Peyer's patch (tissue), 4 donors: ENCODE data around the gene SLC7A5. TPM values are rescaled to one million over a fixed set of nuclear protein-coding genes. Genes with fewer than 3 reads are reported as not detected.

Experiments
- DNase-seq, 3 donors: peaks; one replicate each; pipeline ENCODE4 v3.0.0-alpha.2; 2017 to 2019
- H3K27ac ChIP-seq, 4 donors: fragments of 200-600 bp; sonication (generic); one replicate each; pipeline ENCODE4 v1.5.1; 2016 to 2019
- H3K27me3 ChIP-seq, 2 donors: fragments of 200-600 bp; sonication (generic); one replicate each; pipeline ENCODE4 v1.5.1; 2019
- H3K36me3 ChIP-seq, 3 donors: fragments of 200-600 bp; sonication (generic); one replicate each; pipeline ENCODE4 v1.5.1; 2016 to 2019
- H3K4me1 ChIP-seq, 4 donors: fragments of 200-600 bp; sonication (generic); one replicate each; pipeline ENCODE4 v1.5.1; 2016 to 2019
- H3K4me3 ChIP-seq, 4 donors: fragments of 200-600 bp; sonication (generic); 1 replicate in 3 of 4; 2 replicates in 1 of 4; pipeline ENCODE4 v1.5.1; 2016 to 2019; ENCODE audit warnings: mild to moderate bottlenecking in 1 of 4
- H3K9me3 ChIP-seq, 4 donors: fragments of 200-600 bp; sonication (generic); one replicate each; pipeline ENCODE4 v1.5.1; 2016 to 2019; ENCODE audit warnings: mild to moderate bottlenecking in 1 of 4
- CTCF ChIP-seq, 6 experiments: fragments of 450-650 bp in 4 of 6; fragments of 200-600 bp in 2 of 6; sonication (generic) in 1 of 6; IDR thresholded peaks; one replicate each; pipeline ENCODE4 v1.5.1; 2017 to 2019; ENCODE audit warnings: antibody characterized with exemption in 6 of 6, mild to moderate bottlenecking in 3 of 6, moderate library complexity in 1 of 6
- POLR2A ChIP-seq, 2 donors: fragments of 450-650 bp; IDR thresholded peaks; one replicate each; pipeline ENCODE4 v1.5.1; 2017; ENCODE audit warnings: antibody characterized with exemption in 2 of 2, mild to moderate bottlenecking in 2 of 2, moderate library complexity in 2 of 2
- total RNA-seq, 4 donors: library from RNA; depleted of rRNA; stranded (reverse); fragments of >200 nt; gene quantifications; one replicate each; pipeline ENCODE4 v1.1.0, GENCODE V29; 2016

The SLC7A5 gene
- total RNA-seq, 4 donors from 2014 or later, result 3.2 to 4.7 (median 3.9) TPM

GRCh38 chr16:87808108-87808507, 61.2 kb downstream of the SLC7A5 start:
- H3K36me3 ChIP-seq, result no peaks in the 10 kb centered on the region
- H3K27me3 ChIP-seq, result no peaks in the 10 kb centered on the region
- peaks cover 0 to 19% (median 17%) of the 10 kb centered on the region in 4 donors for H3K4me1 ChIP-seq
- no peaks in the 10 kb centered on the region for H3K9me3 ChIP-seq
- no peak overlapping the region for H3K4me3 ChIP-seq
- TF ChIP-seq CTCF (IDR thresholded peaks at IDR 0.05) (no peak), POLR2A (IDR thresholded peaks at IDR 0.05) (no peak)
- no peak for DNase-seq
- H3K27ac ChIP-seq, result peak overlapping the region in 1 of 4 donors; percentile 70

- Histone ChIP-seq H3K4me1 (peaks cover 0 to 19% (median 17%) of the 10 kb centered on the region in 4 donors), H3K27me3 (no peaks in the 10 kb centered on the region), H3K27ac (peak overlapping the region; percentile 63 to 75 (median 72)), H3K4me3 (peak overlapping the region in 3 of 4 donors; percentile 24 to 32 (median 25)), H3K36me3 (no peaks in the 10 kb centered on the region), H3K9me3 (no peaks in the 10 kb centered on the region)
- DNase-seq, result peak; percentile 75 to 79 (median 76)
- TF ChIP-seq POLR2A (IDR thresholded peaks at IDR 0.05) (no peak), CTCF (IDR thresholded peaks at IDR 0.05) (no peak)
These were observed 62.4 kb downstream of the SLC7A5 start for GRCh38 chr16:87806641-87807546.

GRCh38 chr16:87806261-87806640, 63.1 kb downstream of the SLC7A5 start:
- Histone ChIP-seq H3K4me1 (peaks cover 0 to 19% (median 17%) of the 10 kb centered on the region in 4 donors), H3K27me3 (no peaks in the 10 kb centered on the region), H3K4me3 (peak overlapping the region in 3 of 4 donors; percentile 24 to 32 (median 25)), H3K9me3 (no peaks in the 10 kb centered on the region), H3K36me3 (no peaks in the 10 kb centered on the region), H3K27ac (peak overlapping the region; percentile 63 to 75 (median 72))
- TF ChIP-seq CTCF (IDR thresholded peaks at IDR 0.05), result no peak
- no peak for TF ChIP-seq POLR2A (IDR thresholded peaks at IDR 0.05)
- DNase-seq, result no peak

GRCh38 chr16:87803385-87803784, 65.9 kb downstream of the SLC7A5 start:
- no peak for TF ChIP-seq CTCF (IDR thresholded peaks at IDR 0.05)
- TF ChIP-seq POLR2A (IDR thresholded peaks at IDR 0.05), result no peak
- no peaks in the 10 kb centered on the region for H3K27me3 ChIP-seq

GRCh38 chr16:87802670-87803069, 66.6 kb downstream of the SLC7A5 start:
- no peaks in the 10 kb centered on the region for H3K36me3 ChIP-seq
- no peak overlapping the region for H3K27ac ChIP-seq
- no peak overlapping the region for H3K4me3 ChIP-seq
- no peak for DNase-seq
- TF ChIP-seq POLR2A (IDR thresholded peaks at IDR 0.05), result no peak
- no peak for TF ChIP-seq CTCF (IDR thresholded peaks at IDR 0.05)
- H3K4me1 ChIP-seq, result peaks cover 0 to 18% (median 10%) of the 10 kb centered on the region in 4 donors
- H3K9me3 ChIP-seq, result no peaks in the 10 kb centered on the region
- no peaks in the 10 kb centered on the region for H3K27me3 ChIP-seq

More at GRCh38 chr16:87803385-87803784, 65.9 kb downstream of the SLC7A5 start:
- no peaks in the 10 kb centered on the region for H3K36me3 ChIP-seq
- H3K27ac ChIP-seq, result no peak overlapping the region
- no peak for DNase-seq
- no peaks in the 10 kb centered on the region for H3K9me3 ChIP-seq
- H3K4me1 ChIP-seq, result peaks cover 0 to 18% (median 10%) of the 10 kb centered on the region in 4 donors
- no peak overlapping the region for H3K4me3 ChIP-seq
